ENCODE measurements around the gene IL1RAPL2.
"Not testable (repeated sequence)": the region's sequence is repeated elsewhere in the genome, so short reads cannot be mapped to it uniquely, and the experiment has no call there.

Gene IL1RAPL2

DNA sequence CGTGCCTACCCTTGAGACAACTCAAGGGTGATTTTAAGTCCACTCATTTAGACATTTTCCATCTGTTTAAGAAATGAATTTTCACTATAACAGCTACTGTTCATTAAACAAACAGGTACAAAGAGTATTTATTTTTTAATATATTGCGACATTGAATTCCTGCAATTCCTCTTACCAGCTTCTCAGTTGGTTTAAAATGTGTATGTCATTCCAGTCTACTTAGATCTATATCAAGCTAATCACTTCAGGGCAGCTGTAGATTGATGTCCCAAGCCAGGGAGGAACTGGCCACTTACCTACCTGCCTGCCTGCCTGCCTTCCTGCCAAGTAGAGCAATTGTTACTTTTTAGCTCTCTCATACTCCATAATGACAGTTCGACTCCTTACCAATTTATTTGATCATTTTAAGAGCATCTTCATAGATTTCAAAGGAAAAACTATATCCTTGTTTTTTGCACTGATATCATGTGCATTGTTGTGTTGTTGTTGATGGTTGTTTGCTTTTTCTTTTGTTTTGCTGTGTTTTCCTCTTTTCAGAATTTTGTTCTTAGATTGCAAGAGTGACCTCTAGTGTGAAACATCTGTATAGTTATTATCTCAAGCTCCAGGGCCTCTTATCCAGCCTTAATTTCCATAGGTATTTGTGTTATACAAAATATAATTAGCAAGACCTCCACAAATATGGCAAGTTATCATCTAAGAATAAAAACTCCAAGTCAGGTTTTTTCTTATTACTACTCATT is 1135.5 kb downstream of the IL1RAPL2 start:
- DNase-seq (ENCODE audit: low spot score): no peak

DNA sequence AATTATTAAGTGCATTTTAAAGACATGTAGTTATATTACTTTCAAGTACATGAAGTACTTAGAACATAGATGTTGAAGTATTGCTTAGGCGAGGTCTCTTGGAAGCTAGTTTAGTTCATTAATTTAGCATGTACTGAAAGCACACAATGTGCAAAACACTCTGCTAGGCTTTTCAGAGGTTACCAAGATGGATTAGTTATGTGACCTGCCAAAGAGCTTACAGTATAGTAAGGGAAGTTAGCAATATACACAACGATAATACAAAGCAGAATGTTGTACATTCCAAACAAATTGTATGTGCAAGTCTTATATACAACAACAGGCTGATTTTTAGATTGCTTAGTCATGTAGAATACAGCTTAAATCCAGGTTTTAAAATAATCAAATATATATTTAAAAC is 1137.9 kb downstream of the IL1RAPL2 start:
- DNase-seq (ENCODE audit: low spot score): no peak

DNA sequence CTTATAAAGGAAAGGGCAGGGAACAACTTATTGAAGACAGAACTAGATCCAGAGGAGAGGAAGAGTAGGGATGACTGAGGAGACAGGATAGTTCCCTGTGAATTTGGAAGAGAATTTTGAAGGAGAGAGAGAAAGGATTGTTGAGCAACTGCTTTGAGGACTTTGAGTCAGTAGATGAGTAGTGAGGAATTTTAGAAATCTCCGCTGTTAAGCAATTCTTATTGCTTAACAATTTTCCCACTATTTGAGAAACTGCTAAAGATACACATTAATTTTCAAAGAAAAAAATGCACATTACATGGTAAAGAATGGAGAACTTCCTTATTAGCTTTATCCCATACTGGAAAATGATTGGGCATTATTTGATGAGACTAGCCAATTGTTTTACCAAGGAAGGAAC is 1140.0 kb downstream of the IL1RAPL2 start:
- no peak for DNase-seq (ENCODE audit: low spot score)

DNA sequence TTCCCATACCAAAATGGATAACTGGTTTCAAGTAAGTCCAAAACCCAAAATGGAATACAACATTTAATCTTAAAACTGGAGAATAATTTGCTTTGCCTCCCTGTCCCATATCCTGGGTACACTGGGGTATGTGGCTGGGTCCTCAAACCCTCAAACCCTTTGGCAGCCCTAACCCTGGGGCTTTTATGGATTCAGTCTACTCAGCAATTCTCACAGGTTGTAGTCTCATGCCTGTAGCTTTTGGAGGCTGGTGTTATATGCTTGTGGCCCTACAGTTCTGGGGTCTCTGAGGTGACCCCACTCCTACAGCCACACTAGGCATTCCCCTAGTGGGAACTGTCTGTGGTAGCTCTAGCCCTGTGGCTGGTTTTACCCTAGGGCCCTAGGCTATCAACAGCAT is 1145.8 kb downstream of the IL1RAPL2 start:
- DNase-seq (ENCODE audit: low spot score): no peak

DNA sequence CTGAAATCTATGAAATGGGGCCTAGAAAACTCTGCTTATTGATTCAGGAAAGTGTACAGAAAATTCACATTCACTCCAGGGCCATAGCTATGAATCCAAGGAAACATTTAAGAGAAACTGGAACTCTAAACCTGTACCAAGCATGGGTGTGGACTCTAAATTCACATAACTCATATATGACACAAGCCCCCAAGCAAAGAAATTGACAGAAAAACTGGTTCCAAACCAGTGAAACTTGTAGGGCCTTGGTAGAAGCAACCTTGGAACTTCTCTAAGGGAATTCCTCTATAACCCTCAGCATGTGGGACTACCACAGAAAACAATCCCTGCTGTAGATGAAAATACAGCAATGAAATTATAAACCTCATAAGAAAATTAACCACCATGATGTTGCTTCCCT is 1149.7 kb downstream of the IL1RAPL2 start:
- no peak for DNase-seq (ENCODE audit: low spot score)

DNA sequence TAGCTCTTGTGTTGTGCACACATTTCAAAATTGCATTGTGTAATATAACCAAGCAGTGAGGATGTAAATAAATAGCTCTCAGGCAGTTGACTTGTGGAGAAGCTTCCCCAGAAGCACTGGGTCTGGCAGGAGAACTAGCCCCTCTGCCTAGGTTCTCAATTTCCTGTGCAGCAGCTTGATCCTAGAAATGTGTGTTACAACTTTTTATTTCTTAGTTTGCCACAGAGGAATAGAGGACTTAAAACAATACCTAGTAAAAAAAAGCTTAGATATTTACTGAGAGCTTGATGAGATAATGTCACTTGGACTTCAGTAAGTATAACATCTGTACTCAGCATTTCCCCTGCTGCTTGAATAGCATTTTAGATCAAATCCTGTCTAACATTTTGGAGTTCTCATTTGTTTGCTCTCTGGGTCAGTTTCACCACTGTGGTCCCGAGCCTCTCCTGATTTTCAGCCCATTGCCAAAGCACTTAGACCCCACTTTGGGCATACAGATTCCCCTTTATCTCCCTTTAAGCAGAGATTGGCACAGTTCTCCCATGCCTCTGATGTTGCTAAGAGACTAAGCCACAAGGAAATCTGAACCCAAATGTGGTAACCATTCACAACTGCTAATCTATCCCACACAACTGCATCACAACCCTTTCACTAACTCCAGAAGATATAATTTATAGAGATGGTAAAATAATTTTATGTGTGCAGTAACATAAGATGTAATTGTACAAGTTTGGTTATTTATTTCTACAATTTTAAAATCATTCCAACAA is 1158.2 kb downstream of the IL1RAPL2 start:
- no peak for DNase-seq (ENCODE audit: low spot score)

DNA sequence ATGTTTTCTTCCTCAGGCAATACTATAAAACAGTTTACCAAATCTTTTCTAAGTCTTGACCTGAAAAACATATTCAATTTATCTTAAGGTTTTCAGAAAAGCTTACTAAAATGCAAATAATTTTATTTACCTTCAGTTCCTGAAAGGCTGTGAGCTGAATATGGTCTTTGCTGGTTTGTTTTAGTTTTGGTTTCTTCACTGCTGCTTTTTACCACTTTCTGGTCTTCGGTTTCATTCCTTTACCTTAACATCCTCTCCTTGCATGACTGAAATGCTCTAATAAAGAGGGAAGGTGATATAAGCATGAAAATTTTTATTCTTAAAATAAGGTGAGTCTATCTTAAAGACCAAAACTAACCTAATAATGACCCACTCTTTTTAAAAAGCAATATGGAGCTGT is 1159.2 kb downstream of the IL1RAPL2 start:
- no peak for DNase-seq (ENCODE audit: low spot score)

DNA sequence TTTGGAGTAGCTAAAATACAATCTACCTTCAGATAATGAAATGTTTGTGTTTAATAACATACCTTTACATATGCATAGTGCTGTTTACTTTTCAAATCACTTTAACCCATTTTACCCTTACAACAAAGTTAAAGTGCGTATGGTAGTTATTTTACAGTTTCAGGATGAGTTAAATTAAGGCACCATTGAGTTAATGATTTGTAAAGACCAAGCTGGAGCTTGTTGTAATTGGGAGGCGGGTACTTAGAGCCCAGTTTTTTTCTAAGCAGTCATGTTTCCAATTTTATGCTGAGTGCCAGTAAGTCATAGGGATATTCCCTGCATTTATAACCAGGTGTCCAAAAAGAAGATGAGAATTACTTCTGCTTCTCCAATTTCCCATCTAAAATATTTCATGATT is 1172.2 kb downstream of the IL1RAPL2 start:
- DNase-seq (ENCODE audit: low spot score): no peak

DNA sequence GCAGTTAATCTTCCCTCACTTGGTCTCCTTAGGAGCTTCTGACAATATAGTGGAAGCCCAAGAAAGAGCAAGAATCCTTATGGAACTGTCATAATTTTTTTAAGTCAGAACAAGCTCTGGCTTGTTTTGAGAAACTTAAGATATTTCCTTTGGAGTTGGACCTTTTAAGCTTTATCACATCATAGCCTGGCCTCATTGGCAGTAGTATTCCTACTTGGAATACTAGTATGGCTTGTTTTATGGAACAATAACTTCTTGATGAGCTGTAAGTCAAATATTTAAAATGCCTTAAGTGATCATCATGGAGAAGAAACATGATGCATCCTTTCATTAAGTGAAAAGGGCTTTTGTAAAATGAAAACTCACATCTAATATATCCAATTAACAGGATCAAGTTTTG is 1178.3 kb downstream of the IL1RAPL2 start:
- no peak for DNase-seq (ENCODE audit: low spot score)

DNA sequence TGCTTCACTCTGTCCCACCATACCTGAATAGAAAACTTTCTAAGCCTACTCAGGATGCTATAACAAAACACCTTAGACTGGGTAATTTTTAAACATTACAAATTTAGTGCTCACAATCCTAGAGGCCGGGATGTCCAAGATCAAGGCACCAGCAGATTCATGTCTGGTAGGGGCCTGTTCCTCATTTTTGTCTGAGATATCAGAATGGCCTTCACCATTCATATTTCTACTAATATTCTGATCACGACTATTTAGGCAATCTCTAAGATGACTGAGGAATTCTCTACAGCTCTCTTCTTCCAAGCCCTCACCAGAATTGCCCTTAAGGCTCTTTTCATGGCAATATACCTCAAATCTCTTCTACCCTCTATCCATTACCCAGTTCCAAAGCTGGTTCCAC is 1178.9 kb downstream of the IL1RAPL2 start:
- no peak for DNase-seq (ENCODE audit: low spot score)

DNA sequence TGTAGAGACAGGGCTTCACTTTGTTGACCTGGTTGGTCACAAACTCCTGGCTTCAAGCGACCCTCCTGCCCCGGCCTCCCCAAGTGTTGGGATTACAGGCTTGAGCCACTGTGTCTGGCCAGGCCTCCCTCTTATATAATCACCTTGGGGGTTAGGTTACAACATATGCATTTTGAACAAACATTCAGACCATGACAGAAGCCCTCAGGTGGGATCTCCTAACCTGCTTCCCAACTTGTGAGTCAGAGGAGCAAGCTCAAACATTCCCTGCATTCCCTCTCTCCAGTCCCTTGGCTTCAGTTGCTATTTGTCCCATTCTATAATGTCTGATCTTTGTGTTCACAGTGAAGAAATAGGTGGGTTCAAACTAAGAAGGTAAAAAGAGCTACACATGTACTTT is 1179.9 kb downstream of the IL1RAPL2 start:
- DNase-seq (ENCODE audit: low spot score): no peak

DNA sequence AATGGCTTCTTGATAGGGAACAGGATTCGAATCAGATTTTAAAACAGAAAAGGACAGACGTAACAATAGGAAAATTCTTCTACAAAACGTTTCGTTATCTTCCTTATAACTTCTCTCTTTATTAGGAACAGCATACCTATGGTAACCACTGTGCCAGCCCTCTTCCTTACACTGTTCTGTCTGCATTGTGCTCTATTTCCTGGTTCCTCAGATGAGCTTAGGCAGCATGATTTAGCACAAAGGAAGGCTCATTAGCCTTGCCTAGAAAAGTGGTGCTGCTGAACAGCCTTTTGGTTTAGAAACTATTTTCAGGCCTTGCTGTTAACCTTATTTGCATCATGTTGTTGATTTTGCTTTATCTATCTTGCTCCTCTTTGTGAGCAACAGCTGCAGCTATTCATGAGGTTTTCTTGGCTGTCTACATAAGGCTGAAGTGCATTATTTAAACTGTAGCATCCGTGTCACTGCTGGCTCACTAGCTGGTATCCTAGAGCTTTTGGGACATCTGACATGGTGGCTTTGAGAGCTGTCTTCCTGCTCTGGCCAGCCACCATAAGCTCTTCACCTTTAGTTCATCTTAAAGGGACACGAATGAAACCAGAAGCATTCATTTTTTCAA is 1186.4 kb downstream of the IL1RAPL2 start:
- DNase-seq (ENCODE audit: low spot score): no peak

DNA sequence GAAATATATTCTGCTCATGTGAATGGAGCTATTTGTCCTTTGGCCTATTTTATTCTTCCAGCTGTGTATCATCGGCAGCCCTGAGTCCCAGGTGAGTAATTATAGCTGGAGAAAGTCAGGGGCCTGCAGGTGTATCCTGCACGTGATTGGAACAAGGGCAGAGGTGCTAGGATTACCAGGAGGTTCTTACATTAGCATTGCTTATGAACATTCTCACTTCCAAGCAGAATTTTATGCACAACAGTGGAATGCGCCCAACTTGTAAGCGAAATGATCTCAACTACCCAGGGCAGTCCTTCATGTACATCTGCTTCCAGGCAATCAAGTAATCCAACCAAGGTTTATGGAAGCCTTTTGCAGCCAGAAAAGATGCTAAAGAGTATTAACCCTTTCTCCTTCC is 1187.4 kb downstream of the IL1RAPL2 start:
- no peak for DNase-seq (ENCODE audit: low spot score)

DNA sequence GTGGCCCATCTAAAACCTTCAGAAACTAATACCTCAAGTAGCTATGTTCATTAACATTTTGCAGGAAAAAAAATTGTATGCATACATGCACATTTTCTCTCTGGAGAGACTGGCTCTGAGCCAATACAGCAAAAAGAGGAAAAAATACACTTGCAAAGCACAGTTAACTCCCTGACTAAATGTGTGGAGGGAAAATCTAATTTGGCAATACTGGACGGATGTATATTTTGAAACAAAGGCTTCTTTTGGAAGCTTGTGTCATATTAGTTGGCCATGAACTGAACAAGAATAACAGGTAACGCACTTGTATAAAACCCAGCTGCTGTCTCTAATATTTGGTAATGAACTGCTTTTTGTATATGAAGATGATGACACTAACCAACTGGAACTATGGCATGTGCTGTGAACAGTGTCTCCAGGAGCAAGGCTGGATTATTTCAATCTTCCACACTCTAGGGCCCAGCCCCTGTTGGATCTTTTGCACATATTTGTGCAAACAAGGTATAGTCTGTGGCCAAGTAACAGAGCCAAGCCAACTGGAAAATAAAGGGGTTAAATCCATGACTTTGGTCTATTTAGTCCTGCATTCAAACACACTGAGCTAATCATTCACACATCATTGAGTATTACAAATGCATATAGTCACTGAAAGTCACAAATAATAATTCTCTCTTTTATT is 1188.4 kb downstream of the IL1RAPL2 start:
- no peak for DNase-seq (ENCODE audit: low spot score)

DNA sequence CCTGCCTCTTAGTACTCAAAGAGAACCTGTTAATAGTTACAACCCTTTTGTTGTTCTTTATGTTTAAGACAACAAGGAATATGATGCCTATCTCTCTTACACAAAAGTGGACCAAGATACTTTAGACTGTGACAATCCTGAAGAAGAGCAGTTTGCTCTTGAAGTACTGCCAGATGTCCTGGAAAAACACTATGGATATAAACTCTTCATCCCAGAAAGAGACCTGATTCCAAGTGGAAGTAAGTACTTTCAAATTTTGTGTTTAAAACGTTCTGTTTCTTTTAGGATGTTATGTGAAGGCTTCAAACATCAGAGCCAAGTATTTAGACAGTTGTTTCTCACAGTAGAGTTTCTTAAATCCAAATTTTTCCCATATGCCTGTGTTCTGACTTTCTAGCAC is 1189.1 kb downstream of the IL1RAPL2 start:
- DNase-seq (ENCODE audit: low spot score): no peak

DNA sequence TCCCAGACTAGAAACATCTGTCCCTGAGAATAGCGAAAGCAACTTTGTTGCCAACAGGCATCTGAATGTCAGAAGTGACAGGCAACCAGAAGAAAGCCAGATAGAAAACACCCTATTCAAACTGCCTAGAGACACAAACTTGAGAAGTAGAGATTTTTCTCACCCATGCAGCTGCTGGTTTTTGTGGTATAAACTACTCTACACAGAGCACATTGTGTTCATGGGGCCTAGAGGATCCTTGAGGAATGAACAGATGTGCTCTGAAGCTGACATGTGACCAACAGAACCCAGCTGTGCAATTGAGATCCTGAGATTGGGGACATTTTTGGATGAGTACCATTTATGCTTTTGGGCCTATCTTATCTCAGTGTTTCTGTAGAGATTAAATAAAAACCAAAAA is 1192.8 kb downstream of the IL1RAPL2 start:
- DNase-seq (ENCODE audit: low spot score): no peak

DNA sequence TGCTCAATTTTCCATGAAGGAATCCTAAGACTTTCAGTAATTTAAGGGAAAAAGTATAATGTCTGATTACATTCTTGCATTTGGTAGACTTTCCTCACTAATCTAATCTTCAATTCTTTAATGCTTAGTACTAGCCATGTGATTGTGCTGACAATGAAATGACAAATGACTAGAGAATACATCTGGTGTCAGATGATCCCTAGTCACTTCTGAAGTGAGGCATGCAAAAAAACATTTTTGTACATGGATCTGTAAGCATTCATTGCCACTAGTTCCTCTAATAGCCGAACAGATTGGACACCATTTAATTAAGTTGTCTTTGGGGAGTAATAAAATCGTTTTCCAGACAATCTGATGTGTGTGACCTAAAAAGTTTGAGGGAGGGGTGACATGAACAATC is 1193.6 kb downstream of the IL1RAPL2 start:
- DNase-seq (ENCODE audit: low spot score): no peak

DNA sequence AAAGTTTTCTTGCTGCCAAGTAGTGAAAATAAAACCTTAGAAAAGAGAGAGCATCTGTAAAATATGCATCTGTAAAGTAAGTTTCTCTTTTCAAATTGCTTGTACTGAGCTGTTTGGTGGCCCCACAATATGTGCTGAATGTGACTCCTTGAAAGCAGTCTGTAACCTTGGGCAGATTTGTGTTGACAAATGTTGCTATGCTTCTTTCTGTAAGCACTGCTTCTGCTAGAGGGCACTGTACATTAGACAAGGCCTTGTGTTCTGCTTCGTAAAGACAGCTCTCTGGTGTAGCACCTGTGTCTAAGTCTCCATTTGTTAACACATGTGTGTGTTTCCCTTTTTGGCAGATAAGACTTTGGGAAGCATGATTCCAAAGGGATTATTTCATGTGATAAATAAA is 1199.7 kb downstream of the IL1RAPL2 start:
- DNase-seq (ENCODE audit: low spot score): no peak

DNA sequence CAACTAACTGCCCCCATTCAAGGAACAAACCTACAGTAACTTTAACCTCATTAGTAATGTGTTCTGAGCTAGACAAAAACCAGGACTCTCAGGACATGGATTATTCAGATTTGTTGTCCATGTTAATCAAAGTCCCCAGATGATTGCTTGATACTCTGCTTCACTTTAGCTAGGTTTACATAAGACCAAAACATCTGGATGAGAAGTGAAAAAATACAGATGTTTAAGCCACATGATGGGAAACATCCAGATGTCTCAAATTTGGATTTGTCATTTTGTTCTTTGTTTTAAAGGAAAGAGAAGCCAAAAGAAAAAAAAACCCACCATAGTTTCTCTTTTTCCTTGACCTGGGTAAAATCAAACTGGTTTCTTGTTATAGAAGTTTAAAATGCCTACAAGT is 1207.8 kb downstream of the IL1RAPL2 start:
- no peak for DNase-seq (ENCODE audit: low spot score)

DNA sequence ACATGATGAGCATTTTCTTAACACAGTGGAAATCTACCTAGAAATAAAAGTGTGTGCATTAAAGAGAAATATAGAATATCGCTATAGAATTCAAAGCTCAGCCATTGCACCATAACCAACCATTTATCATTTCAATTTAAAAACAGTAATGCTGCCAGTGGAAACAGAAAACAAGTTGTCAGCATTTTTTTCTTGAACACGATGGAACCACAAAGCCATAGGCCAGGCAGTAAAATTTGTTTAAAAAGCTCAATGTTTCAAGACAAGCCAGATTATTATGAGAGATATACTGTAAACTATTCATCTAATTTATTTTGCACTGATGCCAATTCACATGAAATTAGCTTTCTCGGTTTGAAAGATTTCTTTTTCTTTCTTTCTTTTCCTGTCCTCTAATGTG is 1209.7 kb downstream of the IL1RAPL2 start:
- no peak for DNase-seq (ENCODE audit: low spot score)

DNA sequence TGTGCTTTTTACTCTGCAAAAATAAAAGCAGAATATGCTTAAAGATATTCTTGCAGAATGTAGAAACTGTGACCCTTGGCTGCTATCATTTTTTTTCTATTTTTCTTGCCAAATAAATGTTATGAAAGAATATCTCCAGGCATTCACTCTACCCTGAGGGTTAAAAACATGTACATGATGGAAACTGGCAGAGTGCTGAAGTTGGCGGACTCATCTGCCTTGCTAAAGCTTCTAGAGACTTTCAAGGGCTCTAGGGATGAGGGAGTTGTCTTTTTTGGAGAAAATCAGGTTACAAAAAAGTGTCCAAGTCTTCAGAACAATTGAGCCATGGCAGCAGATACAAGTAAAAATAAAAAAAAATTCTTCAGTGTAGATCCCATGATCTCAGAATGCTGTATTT is 1215.8 kb downstream of the IL1RAPL2 start:
- DNase-seq (ENCODE audit: low spot score): no peak

DNA sequence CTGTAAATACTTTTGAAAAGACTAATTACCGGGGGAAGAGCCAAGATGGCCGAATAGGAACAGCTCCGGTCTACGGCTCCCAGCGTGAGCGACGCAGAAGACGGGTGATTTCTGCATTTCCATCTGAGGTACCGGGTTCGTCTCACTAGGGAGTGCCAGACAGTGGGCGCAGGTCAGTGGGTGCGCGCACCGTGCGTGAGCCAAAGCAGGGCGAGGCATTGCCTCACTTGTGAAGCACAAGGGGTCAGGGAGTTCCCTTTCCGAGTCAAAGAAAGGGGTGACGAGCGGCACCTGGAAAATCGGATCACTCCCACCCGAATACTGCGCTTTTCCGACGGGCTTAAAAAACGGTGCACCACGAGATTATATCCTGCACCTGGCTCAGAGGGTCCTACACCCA is 1230.9 kb downstream of the IL1RAPL2 start:
- DNase-seq (ENCODE audit: low spot score): not testable (repeated sequence)

DNA sequence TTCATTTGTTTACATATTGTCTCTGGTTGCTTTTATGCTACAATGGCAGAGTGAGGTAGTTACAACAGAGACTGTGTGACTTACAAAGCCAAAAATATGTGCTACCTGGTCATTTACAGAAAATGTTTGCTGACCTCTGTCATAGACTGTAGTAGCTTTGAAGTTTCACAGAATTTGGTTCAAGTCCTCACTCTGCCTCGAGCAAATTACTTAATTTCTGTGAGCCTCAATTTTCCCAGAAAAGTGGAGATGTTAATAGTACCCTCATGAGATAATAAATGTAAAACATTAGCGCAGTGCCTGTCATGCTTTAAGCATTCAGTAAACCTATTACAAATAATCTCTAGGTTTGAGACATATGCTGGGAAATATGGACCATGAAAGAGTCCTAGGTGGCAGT is 1237.9 kb downstream of the IL1RAPL2 start:
- DNase-seq (ENCODE audit: low spot score): no peak

All from CD4-positive, alpha-beta T cell treated with Interleukin-6 at 100 ng/mL for 8 hours (primary cell).